ENCODE data around the gene SRPK3.
"Not testable (repeated sequence)": the region's sequence is repeated elsewhere in the genome, so short reads cannot be mapped to it uniquely, and the experiment has no call there.

Gene SRPK3

DNA sequence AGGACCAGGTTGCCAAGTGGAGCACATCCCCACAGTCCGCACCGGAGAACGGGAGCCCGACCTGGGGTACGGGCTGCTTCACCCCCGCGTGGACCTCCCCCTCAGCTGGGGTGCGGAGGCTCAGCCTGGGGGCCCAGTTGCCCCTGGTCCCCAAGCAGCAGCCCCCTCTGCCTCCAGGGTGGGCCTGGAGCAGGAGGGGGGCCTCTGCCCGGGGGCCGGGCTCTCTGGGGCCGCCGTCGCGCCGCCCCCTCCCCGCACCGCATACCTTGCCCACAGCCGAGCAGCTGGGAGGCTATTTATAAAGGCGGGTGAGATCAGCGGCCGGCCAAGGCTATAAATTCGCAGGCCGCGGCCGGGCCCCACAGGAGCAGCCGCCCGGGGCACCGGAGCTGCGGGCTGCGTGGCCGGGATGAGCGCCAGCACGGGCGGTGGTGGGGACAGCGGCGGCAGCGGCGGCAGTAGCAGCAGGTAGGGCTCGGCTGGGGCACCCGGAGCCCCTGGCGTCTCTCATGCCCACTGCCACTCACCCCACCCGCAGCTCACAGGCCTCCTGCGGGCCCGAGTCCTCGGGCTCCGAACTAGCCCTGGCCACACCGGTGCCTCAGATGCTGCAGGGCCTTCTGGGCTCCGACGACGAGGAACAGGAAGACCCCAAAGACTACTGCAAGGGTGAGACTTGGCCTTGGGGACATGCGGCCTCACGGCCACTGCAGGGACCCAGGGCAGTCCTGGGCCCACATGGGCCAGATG, at the start of gene SRPK3:
SRPK3 (plus strand) TSS at position 364 of the 750 bp plus-strand sequence; CDS start at position 410, 46 bp downstream.
- in situ Hi-C loops (cut with HindIII; ENCODE audit: low sequenced_read_pairs), result no loop called here

- in situ Hi-C loops (cut with HindIII; ENCODE audit: low sequenced_read_pairs), result no loop called here
These were observed 49.6 kb upstream of the SRPK3 start for GRCh38 chrX:153731117-153731844.

DNA sequence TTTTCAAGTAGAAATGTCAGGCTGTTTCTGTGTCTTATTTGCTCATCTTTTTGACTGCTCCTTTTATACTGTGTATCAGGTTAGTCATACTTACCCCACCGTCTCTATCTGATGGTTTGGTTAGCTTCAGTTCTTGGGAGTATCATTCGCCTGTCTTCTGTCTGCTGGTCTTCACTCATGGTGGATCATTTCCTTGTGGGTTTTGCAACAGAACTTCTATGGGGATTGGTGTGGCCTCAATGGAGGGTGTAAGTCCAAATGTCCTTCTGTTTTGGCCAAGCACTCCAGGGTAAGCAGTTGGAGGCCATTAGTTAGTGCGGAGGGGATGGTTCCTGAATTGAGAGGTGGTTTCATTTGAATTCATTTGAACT, 49.0 kb upstream of the SRPK3 start:
- in situ Hi-C loops (cut with HindIII; ENCODE audit: low sequenced_read_pairs), result no loop called here

DNA sequence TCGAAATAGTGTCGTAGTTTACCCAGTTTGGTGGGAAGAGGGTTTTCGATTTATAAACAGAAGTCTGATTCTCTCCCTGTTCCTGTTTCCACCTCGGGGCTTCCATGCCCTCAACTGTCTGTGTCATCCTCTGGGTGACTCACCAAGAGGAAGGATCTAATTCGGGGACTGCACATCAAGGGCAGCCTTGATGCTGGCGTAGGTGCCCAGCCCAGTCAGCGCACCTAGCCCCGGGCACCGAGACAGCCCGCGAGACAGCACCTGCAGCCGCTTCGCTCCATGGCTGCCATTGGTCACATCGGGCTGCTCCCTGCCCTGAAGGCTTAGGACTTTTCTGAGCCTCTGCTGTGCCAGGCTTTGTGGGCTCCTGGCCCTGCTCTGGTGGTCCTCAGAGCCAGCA, 48.4 kb upstream of the SRPK3 start:
- in situ Hi-C loops (cut with HindIII; ENCODE audit: low sequenced_read_pairs), result no loop called here

DNA sequence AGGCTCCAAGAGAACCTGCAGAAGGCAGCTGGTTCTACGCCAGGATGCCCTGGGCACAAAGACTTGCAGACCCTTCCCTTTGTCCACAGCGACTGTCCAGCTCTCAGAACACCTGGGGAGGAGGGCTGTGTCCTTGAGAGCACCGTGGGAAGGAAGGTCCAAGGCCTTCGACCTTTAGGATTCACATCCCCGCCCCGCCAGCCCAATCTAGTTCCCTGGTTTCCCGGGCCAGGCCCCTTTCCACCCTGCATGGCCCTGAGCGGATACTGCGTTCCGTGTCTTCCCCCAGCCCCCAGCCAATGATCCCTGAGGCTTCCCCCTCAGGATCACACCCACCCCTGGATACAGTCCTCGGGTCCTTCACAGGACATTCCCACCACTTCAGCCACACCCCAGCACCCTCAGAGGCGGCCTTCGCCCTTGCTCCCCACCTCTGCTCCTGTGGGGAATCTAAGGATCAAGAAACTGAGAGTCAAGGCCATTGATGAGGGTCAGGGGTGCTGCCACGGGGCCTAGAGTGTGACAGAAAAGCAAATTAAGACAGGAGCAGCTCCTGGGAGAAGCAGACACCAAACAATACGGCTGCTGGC, 47.1 kb upstream of the SRPK3 start:
- in situ Hi-C loops (cut with HindIII; ENCODE audit: low sequenced_read_pairs), result no loop called here

GRCh38 chrX:153734871-153735270, 46.0 kb upstream of the SRPK3 start:
- in situ Hi-C loops (cut with HindIII; ENCODE audit: low sequenced_read_pairs), result no loop called here

- in situ Hi-C loops (cut with HindIII; ENCODE audit: low sequenced_read_pairs), result no loop called here
These were observed 45.6 kb upstream of the SRPK3 start for GRCh38 chrX:153735274-153735673.

DNA sequence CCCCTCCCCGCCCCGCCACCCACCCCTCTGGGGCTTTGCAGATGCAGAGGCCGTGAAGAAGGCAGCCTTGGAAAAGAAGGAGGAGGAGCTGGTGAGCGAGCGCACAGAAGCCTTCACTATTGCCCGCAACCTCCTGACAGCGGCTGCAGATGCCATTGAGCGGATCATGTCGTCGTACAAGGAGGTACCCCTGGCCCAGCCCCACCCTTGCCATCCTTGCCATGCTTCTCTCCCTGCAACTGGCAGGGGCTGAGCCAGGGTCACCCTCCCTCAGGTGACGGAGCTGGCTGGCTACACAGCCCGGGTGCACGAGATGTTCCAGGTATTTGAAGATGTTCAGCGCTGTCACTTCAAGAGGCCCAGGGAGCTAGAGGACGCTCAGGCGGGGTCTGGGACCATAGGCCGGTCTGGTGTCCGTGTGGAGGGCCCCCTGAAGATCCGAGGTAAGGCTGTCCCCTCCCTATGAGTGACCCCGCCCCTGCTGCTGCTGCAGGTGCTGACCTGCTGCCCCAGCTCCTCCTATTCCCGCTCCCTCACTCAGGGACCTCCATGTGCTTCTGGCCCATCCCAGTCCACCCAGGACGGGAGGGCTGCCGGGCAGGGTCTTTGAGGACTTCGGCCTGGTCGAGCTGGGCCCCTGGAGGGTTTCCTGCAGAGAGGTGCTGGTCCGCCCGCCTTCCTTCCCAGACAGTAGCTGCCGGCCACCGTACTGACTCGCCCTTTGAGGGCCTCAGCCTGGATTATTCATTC, 44.6 kb upstream of the SRPK3 start:
- in situ Hi-C loops (cut with HindIII; ENCODE audit: low sequenced_read_pairs), result no loop called here

DNA sequence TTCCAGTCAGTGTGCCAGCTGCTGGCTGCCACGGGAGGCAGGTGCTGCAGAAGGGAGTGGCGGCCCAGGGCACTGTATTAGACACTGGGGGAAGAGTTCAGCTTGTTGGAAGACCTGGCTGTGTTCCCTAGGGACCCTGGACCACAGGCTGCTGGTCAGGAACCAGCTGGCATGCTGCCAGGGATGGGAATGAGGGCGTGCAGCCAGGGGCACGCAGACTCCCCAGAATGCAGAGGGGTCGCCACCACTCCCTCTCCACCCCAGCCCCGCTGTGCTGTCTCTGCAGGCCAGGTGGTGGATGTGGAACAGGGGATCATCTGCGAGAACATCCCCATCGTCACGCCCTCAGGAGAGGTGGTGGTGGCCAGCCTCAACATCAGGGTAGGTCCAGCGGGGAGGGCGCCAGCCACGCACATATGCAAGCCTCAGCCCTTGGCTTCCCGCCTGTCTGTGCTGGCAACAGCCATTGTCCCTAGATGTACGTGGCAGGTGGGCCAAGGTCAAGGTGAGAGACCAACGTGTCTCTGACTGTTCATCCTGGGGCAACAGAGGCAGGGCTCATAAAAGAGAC, 43.9 kb upstream of the SRPK3 start:
- in situ Hi-C loops (cut with HindIII; ENCODE audit: low sequenced_read_pairs), result no loop called here

- in situ Hi-C loops (cut with HindIII; ENCODE audit: low sequenced_read_pairs), result no loop called here
These were observed 42.7 kb upstream of the SRPK3 start for GRCh38 chrX:153738056-153738605.

DNA sequence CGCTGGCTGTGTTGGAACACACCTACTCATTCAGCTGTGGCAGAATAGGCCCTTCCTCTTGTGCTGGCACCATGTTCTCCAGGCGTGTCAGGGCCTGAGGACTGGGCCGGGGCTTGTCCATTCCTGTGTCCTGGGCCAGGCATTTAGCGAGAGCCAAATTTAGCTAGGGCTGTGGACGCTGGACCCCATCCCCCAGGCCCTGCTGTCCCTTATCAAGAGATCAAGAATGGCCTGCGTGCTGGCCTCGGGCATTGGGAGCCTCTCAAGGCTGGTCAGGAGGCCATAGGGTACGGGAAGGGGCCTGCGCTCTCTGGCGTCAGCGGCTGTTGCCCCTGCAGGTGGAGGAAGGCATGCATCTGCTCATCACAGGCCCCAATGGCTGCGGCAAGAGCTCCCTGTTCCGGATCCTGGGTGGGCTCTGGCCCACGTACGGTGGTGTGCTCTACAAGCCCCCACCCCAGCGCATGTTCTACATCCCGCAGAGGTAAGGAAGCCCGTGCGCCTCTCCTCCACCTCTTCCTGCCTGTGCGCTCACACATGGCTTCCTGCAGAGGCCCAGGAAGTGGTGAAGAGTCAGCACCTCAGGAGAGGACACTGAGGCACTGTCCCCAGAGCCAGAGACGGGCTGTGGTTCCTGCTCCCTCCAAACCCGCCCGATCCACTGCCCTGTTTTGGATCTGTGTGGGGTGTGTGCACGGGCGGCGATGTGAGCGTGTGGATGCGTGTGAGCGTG, 40.9 kb upstream of the SRPK3 start:
- in situ Hi-C loops (cut with HindIII; ENCODE audit: low sequenced_read_pairs), result no loop called here

- in situ Hi-C loops (cut with HindIII; ENCODE audit: low sequenced_read_pairs), result no loop called here
These were observed 40.1 kb upstream of the SRPK3 start for GRCh38 chrX:153740631-153741222.

DNA sequence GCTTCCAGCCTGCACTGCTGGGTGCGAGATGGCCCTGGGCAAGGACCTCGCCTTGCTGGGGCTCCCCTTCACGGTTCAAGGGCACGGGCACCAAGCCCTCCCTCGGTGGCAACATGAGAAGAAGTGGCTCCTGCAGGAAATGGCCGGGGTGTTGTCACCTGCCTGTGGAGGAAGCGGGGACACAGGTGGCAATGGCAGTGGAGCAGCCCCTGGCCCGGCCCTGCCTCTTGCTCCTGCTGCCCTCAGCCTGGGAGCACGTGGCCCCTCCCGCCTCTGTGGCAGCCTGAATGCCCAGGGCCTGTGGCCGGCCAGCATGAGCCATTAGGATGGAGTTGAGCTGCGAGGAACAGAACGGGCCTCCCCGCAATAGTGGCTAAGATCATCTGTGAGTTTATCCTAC, 39.4 kb upstream of the SRPK3 start:
- in situ Hi-C loops (cut with HindIII; ENCODE audit: low sequenced_read_pairs), result no loop called here

DNA sequence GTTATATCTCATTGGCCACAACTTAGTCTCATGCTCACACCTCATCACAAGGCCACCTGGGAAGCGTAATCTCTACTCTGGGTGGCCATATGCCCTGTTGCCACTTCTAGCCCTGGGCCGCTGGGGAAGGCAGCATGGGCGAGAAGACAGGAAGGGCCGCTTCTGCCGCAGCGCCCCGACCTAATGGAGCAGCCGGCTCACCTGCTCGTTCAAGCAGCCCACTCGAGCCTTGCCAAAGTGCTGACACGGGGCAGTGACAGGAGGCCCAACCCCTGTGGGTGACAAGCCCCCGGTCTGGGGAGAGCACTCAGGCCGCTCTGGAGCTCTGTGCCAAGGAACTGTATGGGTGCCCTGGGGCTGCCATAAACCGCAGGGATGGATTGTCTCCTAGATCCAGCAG, 38.7 kb upstream of the SRPK3 start:
- in situ Hi-C loops (cut with HindIII; ENCODE audit: low sequenced_read_pairs), result not testable (repeated sequence)

- in situ Hi-C loops (cut with HindIII; ENCODE audit: low sequenced_read_pairs), result not testable (repeated sequence)
These were observed 37.9 kb upstream of the SRPK3 start for GRCh38 chrX:153742796-153743467.

DNA sequence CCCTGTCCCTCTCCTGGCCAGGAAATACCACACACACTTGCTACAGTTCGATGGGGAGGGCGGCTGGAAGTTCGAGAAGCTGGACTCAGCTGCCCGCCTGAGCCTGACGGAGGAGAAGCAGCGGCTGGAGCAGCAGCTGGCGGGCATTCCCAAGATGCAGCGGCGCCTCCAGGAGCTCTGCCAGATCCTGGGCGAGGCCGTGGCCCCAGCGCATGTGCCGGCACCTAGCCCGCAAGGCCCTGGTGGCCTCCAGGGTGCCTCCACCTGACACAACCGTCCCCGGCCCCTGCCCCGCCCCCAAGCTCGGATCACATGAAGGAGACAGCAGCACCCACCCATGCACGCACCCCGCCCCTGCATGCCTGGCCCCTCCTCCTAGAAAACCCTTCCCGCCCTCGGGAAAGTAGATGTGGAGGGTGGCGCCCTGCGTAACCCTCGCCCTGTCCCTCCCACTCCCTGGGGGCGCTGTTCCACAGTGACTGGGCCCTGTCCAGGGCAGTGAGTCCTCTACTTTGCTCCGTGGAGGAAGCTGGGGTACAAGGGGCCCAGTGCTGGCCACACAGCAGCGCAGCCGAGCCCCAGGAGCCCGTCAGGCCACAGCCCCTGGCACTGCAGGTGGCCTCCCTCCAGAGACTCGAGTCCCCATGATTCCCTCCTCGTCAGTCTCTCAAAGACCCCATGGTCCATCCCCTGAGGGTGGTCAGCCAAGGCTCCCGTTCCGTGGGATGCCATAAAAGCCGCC, 37.2 kb upstream of the SRPK3 start:
- in situ Hi-C loops (cut with HindIII; ENCODE audit: low sequenced_read_pairs), result not testable (repeated sequence)

DNA sequence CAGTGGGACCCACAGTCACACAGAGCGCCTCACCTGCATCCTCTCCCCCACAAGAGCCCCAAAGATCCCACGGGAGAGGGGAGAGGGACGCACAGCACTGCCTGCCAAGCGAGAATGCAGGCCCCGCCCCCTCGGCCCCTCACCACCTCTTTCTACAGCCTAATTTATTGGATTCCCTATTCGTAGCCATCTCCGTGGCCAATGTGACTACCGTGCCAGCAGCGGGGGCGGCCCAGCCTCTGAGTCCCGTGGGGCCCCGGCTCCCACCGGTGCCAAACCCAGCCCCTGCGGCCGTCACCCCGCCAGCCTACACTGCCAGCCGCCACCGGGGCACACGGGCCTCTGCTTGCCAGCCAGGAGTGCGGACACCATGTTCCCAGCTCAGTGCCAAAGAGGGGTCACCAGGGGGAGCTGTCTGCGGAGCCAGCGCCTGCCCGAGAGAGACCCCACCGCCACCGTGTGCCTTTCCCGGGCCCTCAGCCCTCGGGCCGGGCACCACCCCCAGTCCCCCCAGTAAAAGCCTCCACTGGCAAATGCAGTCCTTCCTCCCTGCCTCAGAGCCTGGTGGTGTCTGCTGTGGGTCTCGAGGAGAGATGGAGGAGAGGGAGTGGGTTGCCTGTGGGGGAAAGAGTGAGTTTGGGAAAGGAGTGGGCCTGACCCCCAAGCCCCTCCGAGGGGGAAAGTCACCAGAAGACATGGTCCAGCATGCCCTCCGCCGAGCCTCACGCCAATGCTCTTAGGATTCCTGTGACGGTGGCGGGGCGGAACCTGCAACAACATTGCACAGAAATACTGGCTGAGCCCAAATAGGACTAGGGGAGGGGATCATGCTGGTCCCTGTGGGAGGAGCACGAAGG, 36.4 kb upstream of the SRPK3 start:
- in situ Hi-C loops (cut with HindIII; ENCODE audit: low sequenced_read_pairs), result no loop called here

DNA sequence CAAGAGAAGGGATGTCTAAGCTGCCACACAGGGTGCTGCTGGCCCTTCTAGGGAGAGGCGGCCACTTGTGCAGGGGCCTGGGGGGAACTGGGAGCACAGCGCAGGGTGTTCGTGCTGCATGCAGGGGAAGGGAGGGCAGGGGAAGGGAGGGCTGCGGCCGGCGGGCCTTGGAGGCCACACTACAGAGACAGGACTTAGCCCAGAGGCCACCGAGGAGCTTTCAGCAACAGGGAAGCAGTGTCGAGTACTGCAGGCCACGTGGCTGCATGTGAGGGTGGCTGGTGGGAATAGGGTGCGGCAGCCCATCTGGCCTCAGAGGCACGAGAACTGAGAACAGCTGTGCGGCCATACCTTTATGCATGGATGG, 35.8 kb upstream of the SRPK3 start:
- in situ Hi-C loops (cut with HindIII; ENCODE audit: low sequenced_read_pairs), result not testable (repeated sequence)

Measured in endothelial cell of hepatic sinusoid (primary cell).